Liver (tissue), 2 donors: Measurements from ENCODE around the gene CCDC93.

Experiments used
- CTCF ChIP-seq: fragments of 150-350 bp; IDR thresholded peaks from 2 replicates; pipeline ENCODE4 v1.5.1; 2017; ENCODE audit warnings: improper control_type of control experiment, low read depth, low read length; ENCODE audit not compliant: missing input control
- MAX ChIP-seq: IDR thresholded peaks from 2 replicates; pipeline ENCODE4 v1.6.1; 2016; ENCODE audit warnings: antibody characterized with exemption
- donor health status: healthy.

- TF ChIP-seq MAX = no peak
- no peak for TF ChIP-seq CTCF
These were observed 45.1 kb upstream of the CCDC93 start for GRCh38 chr2:118058951-118059350.
